SK-N-SH (cell line): ENCODE data around the gene NRCAM. TPM values are rescaled to one million over a fixed set of nuclear protein-coding genes. Genes with fewer than 3 reads are reported as not detected.

Experiments used
- CTCF ChIA-PET: fragments of 300-600, 350-600 bp; formaldehyde crosslinking; extraction: SDS; loops from one replicate; lab custom pipeline; 2021; lab: Yijun Ruan, JAX
- POLR2A ChIA-PET: fragments of 350-600 bp; sonication (Branson Sonifier 250); formaldehyde crosslinking; extraction: SDS; loops from one replicate; lab custom pipeline; 2020; ENCODE audit warnings: antibody characterized with exemption, inconsistent platforms; lab: Yijun Ruan, JAX
- DNase-seq: peaks from one replicate; pipeline ENCODE4 v3.0.0; 2012
- H2AFZ ChIP-seq: fragments of 200-600 bp; sonication (generic); 2 replicates; pipeline ENCODE4 v1.8.1; 2016; ENCODE audit warnings: antibody characterized with exemption, mild to moderate bottlenecking, low read depth
- H3F3A ChIP-seq: fragments of 200-600 bp; sonication (generic); replicated peaks from 2 replicates; pipeline ENCODE3; 2016; ENCODE audit warnings: antibody characterized with exemption, mild to moderate bottlenecking; ENCODE audit not compliant: insufficient read depth
- H3K27ac ChIP-seq, 2 experiments: fragments of 200-500 bp in 1 of 2; fragments of 200-600 bp in 1 of 2; sonication (Bioruptor generic) in 1 of 2; sonication (generic), shearing (Covaris generic) in 1 of 2; 2 replicates each; pipeline versions ENCODE4 v1.5.1 to v1.6.1; 2014 to 2016; ENCODE audit warnings: low read depth in 2 of 2, inconsistent platforms in 1 of 2, low read length in 1 of 2, mild to moderate bottlenecking in 1 of 2, mixed read lengths in 1 of 2
- H3K27me3 ChIP-seq: fragments of 200-600 bp; sonication (generic), shearing (Covaris generic); 2 replicates; pipeline ENCODE4 v1.6.1; 2016; ENCODE audit warnings: mixed run types; ENCODE audit not compliant: insufficient read depth
- H3K36me3 ChIP-seq, 2 experiments: fragments of 200-500 bp in 1 of 2; fragments of 200-600 bp in 1 of 2; sonication (Bioruptor generic) in 1 of 2; sonication (generic) in 1 of 2; replicated peaks in 1 of 2; 2 replicates each; pipeline versions ENCODE3 to v1.5.1; 2014 to 2016; ENCODE audit warnings: low read length in 1 of 2, mild to moderate bottlenecking in 1 of 2; ENCODE audit not compliant: insufficient read depth in 2 of 2, control insufficient read depth in 1 of 2
- H3K4me1 ChIP-seq, 2 experiments: fragments of 200-500 bp in 1 of 2; fragments of 200-600 bp in 1 of 2; sonication (Bioruptor generic) in 1 of 2; sonication (generic), shearing (Covaris generic) in 1 of 2; 2 replicates each; pipeline versions ENCODE4 v1.5.1 to v1.6.1; 2014 to 2016; ENCODE audit warnings: low read depth in 1 of 2, low read length in 1 of 2, mixed run types in 1 of 2; ENCODE audit not compliant: insufficient read depth in 2 of 2, control insufficient read depth in 1 of 2
- H3K4me2 ChIP-seq: fragments of 200-600 bp; sonication (generic), shearing (Covaris generic); 2 replicates; pipeline ENCODE4 v1.6.1; 2017; ENCODE audit warnings: mixed run types
- H3K4me3 ChIP-seq, 2 experiments: fragments of 200-500 bp in 1 of 2; fragments of 200-600 bp in 1 of 2; sonication (Bioruptor generic) in 1 of 2; sonication (generic), shearing (Covaris generic) in 1 of 2; 2 replicates each; pipeline versions ENCODE4 v1.5.1 to v1.8.1; 2014 to 2016; ENCODE audit warnings: low read depth in 2 of 2, inconsistent platforms in 1 of 2, low read length in 1 of 2, mild to moderate bottlenecking in 1 of 2, mixed read lengths in 1 of 2, moderate library complexity in 1 of 2
- H3K79me2 ChIP-seq: fragments of 200-600 bp; sonication (generic); 2 replicates; pipeline ENCODE4 v1.8.1; 2017; ENCODE audit warnings: mild to moderate bottlenecking; ENCODE audit not compliant: insufficient read depth
- H3K9ac ChIP-seq: fragments of 200-600 bp; sonication (generic); 2 replicates; pipeline ENCODE4 v1.6.1; 2017; ENCODE audit warnings: mixed run types
- H3K9me2 ChIP-seq: fragments of 200-600 bp; sonication (generic); 2 replicates; pipeline ENCODE4 v1.6.1; 2017; ENCODE audit warnings: mixed run types
- H3K9me3 ChIP-seq: fragments of 200-600 bp; sonication (generic); 2 replicates; pipeline ENCODE4 v1.6.1; 2017; ENCODE audit warnings: mixed run types, mild to moderate bottlenecking, moderate library complexity
- H4K20me1 ChIP-seq: fragments of 200-600 bp; sonication (generic); 2 replicates; pipeline ENCODE4 v1.6.1; 2017; ENCODE audit warnings: mild to moderate bottlenecking, mixed run types; ENCODE audit not compliant: insufficient read depth
- CHD2 ChIP-seq: fragments of 150-350 bp; IDR thresholded peaks from 2 replicates; pipeline ENCODE4 v1.6.1; 2018; ENCODE audit warnings: low read length; ENCODE audit not compliant: partially characterized antibody
- EZH2phosphoT487 ChIP-seq: fragments of 200-600 bp; sonication (generic); IDR thresholded peaks from 2 replicates; pipeline ENCODE4 v1.6.1; 2017; ENCODE audit warnings: low read depth, mixed run types, mild to moderate bottlenecking, antibody characterized with exemption, moderate library complexity, borderline replicate concordance
- GATA2 ChIP-seq: sonication (generic); formaldehyde crosslinking; IDR thresholded peaks from 2 replicates; pipeline ENCODE4 v1.5.0; 2020; ENCODE audit warnings: mild to moderate bottlenecking, missing genetic modification reagents
- MEF2A ChIP-seq: IDR thresholded peaks from 2 replicates; pipeline ENCODE4 v1.4.0; 2012; ENCODE audit warnings: low read depth, borderline replicate concordance
- NFIC ChIP-seq: IDR thresholded peaks from 2 replicates; pipeline ENCODE4 v1.4.0; 2012; ENCODE audit warnings: borderline replicate concordance
- RFX5 ChIP-seq: IDR thresholded peaks from 2 replicates; pipeline ENCODE4 v1.6.1; 2012; ENCODE audit warnings: mild to moderate bottlenecking, improper control_type of control experiment, low read length
- RXRA ChIP-seq: IDR thresholded peaks from 2 replicates; pipeline ENCODE4 v1.4.0; 2012; ENCODE audit warnings: low read depth, mild to moderate bottlenecking, borderline replicate concordance
- SIN3A ChIP-seq: IDR thresholded peaks from 2 replicates; pipeline ENCODE4 v1.6.1; 2012; ENCODE audit warnings: low read depth, mild to moderate bottlenecking, low read length, moderate library complexity, borderline replicate concordance
- TEAD4 ChIP-seq: IDR thresholded peaks from 2 replicates; pipeline ENCODE4 v1.4.0; 2012; ENCODE audit warnings: mild to moderate bottlenecking, borderline replicate concordance; ENCODE audit not compliant: insufficient read depth
- USF1 ChIP-seq: IDR thresholded peaks from 2 replicates; pipeline ENCODE4 v1.4.0; 2012; ENCODE audit warnings: low read depth, borderline replicate concordance
- USF2 ChIP-seq: fragments of 150-350 bp; IDR thresholded peaks from 2 replicates; pipeline ENCODE4 v1.6.1; 2017; ENCODE audit warnings: antibody characterized with exemption, low read length, low read depth, borderline replicate concordance
- WGBS: methylation state at CpG from one replicate; pipeline ENCODE4 v1.1.6; 2017; ENCODE audit warnings: low lambda C conversion rate; 5-methylcytosine and 5-hydroxymethylcytosine counted together
- polyA plus RNA-seq, 3 experiments: library from polyadenylated mRNA; depleted of rRNA; stranded (reverse); fragments of >200 nt; gene quantifications; 2 replicates each; pipeline ENCODE4 v1.2.3, GENCODE V29; 2012
- TF ChIP-seq, protein P1 (sequence below): fragments of 150-350 bp; IDR thresholded peaks from 2 replicates; pipeline ENCODE4 v1.6.1; 2016; ENCODE audit warnings: mild to moderate bottlenecking, low read depth, low read length
- TF ChIP-seq, protein P2 (sequence below): IDR thresholded peaks from 2 replicates; pipeline ENCODE4 v1.4.0; 2012; ENCODE audit warnings: low read depth, borderline replicate concordance

NRCAM gene
- polyA plus RNA-seq, 1 of the 3 experiments (the other 2 are of a cell fraction): 1.1 TPM

DNA sequence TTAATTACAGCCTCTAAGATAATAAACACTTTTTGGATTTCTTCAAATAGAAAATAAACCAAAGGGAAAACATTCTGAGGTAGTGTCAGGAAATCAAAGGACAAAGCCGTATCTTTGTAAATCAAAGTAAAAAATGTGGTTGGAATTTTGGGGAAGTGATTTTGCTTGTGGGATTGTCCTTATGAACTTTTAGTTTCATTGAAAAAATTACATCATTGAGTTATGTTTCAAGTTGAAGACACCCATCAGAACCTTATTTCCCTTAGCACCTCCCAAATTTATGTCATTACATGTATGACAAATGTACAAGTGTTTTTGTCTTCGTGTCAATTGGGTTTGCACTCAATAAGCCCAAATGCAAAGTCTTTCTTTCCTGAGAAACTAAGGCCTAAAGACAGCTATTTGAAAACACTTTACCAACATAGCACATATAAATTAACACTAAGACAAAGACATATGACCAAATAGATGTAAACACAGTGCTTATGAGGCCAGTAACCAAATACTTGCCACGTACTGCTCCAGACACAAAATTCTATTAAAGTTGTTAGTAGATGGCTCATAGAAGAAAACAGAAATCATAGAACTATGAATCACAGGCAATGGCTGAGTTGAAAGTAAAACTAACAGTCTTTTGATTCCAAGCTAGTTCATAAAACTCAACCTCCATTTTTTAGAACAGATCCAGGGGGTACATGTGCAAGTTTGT is 299.2 kb downstream of the NRCAM start:
- CTCF ChIA-PET: interaction anchor here (0.8 to 3.7 kb wide), 2 partner anchors 11 to 311 kb away, joined by 4 to 30 read pairs; no protein-coding TSS in a partner anchor

DNA sequence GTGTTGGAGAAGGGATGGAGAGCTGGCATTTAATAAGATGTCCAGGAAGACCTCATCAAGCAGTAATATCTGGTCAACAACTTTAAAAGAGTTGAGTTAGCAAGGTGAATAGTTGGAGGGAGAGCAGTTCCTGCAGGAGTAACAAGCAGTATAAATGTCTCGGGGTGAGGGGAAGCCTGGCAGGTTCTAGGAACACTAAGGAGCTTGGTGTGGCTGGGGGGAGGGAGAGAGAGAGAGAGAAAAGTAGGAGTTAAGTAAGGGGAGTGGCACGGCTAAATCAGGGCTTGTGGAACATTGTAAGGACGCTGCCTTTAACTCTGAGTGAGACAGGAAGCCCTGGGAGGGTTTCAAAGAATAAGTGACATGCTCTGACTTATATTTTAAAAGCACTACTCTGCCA is 304.0 kb downstream of the NRCAM start:
- no peak for TF ChIP-seq SIN3A
- TF ChIP-seq, protein P1, sequence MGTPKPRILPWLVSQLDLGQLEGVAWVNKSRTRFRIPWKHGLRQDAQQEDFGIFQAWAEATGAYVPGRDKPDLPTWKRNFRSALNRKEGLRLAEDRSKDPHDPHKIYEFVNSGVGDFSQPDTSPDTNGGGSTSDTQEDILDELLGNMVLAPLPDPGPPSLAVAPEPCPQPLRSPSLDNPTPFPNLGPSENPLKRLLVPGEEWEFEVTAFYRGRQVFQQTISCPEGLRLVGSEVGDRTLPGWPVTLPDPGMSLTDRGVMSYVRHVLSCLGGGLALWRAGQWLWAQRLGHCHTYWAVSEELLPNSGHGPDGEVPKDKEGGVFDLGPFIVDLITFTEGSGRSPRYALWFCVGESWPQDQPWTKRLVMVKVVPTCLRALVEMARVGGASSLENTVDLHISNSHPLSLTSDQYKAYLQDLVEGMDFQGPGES: no peak
- no peak for TF ChIP-seq USF1
- TF ChIP-seq, protein P2, sequence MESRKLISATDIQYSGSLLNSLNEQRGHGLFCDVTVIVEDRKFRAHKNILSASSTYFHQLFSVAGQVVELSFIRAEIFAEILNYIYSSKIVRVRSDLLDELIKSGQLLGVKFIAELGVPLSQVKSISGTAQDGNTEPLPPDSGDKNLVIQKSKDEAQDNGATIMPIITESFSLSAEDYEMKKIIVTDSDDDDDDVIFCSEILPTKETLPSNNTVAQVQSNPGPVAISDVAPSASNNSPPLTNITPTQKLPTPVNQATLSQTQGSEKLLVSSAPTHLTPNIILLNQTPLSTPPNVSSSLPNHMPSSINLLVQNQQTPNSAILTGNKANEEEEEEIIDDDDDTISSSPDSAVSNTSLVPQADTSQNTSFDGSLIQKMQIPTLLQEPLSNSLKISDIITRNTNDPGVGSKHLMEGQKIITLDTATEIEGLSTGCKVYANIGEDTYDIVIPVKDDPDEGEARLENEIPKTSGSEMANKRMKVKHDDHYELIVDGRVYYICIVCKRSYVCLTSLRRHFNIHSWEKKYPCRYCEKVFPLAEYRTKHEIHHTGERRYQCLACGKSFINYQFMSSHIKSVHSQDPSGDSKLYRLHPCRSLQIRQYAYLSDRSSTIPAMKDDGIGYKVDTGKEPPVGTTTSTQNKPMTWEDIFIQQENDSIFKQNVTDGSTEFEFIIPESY: no peak
- TF ChIP-seq CHD2: no peak
- no peak for TF ChIP-seq NFIC
- TF ChIP-seq TEAD4: no peak
- TF ChIP-seq EZH2phosphoT487: no peak
- TF ChIP-seq MEF2A: no peak
- 67% methylated on average over 3 of the region's 3 CpGs for WGBS
- H3K27ac ChIP-seq: no peak overlapping the region
- H3K9me2 ChIP-seq: no peaks in the 10 kb centered on the region
- H3K27me3 ChIP-seq: no peaks in the 10 kb centered on the region
- H3K4me1 ChIP-seq: no peaks in the 10 kb centered on the region; a peak in 1 of 4 replicates
- peaks cover 0 to 21% of the 10 kb centered on the region in 2 experiments for H3K36me3 ChIP-seq
- no peaks in the 10 kb centered on the region for H3F3A ChIP-seq
- H2AFZ ChIP-seq: no peak overlapping the region
- DNase-seq: no peak
- no peak overlapping the region for H3K4me3 ChIP-seq
- no peak overlapping the region for H3K4me2 ChIP-seq
- no peak overlapping the region for H3K9ac ChIP-seq
- H4K20me1 ChIP-seq: no peaks in the 10 kb centered on the region
- POLR2A ChIA-PET: no interaction called here
- no peaks in the 10 kb centered on the region for H3K79me2 ChIP-seq
- CTCF ChIA-PET: no interaction called here
- no peaks in the 10 kb centered on the region for H3K9me3 ChIP-seq

More for the DNA sequence above, 299.2 kb downstream of the NRCAM start:
- Histone ChIP-seq H3K27ac (no peak overlapping the region), H3K4me3 (no peak overlapping the region), H3K27me3 (no peaks in the 10 kb centered on the region; the same call in 1 of the 2 replicates), H2AFZ (no peak overlapping the region), H3F3A (no peaks in the 10 kb centered on the region), H3K4me2 (no peak overlapping the region), H3K9me2 (no peaks in the 10 kb centered on the region), H3K79me2 (no peaks in the 10 kb centered on the region), H3K9ac (no peak overlapping the region), H3K36me3 (peaks cover 0 to 14% of the 10 kb centered on the region in 2 experiments), H3K9me3 (no peaks in the 10 kb centered on the region), H3K4me1 (no peaks in the 10 kb centered on the region; a peak in 1 of 4 replicates), H4K20me1 (no peaks in the 10 kb centered on the region)
- no peak for TF ChIP-seq RXRA
- no peak for TF ChIP-seq NFIC
- TF ChIP-seq, protein P2: no peak
- TF ChIP-seq GATA2: no peak
- TF ChIP-seq RFX5: no peak
- TF ChIP-seq USF2: no peak
- DNase-seq: no peak
- POLR2A ChIA-PET: no interaction called here
- WGBS: 83% methylated on average over 3 of the region's 3 CpGs
